Measurements from ENCODE around the gene ANAPC1.
"Not testable (repeated sequence)": the region's sequence is repeated elsewhere in the genome, so short reads cannot be mapped to it uniquely, and the experiment has no call there.

The ANAPC1 gene

DNA sequence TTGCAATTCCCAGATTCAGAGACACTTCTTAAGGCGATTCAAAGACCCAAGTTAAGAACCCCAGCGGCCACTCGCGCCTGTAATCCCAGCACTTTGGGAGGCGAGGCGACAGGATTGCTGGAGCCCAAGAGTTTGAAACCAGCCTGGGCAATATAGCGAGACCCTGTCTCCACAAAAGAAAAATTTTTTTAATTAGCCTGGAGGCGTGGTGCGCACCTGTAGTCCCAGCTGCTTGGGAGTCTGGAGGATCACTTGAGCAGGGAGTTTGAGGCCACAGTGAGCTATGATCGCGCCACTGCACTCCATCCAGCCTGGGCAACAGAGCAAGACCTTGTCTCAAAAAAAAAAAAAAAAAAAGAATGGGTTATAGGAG is 585 bp upstream of the ANAPC1 start:
- Histone ChIP-seq H3K14ac (ENCODE audit: low read length) (peak overlapping the region; percentile 100), H3K23ac (ENCODE audit: low read depth, low read length, poor library complexity) (peak overlapping the region; percentile 96), H3K4me1 (ENCODE audit: control insufficient read depth in 2 of 2, insufficient read depth in 1 of 2, low read depth in 1 of 2, low read length in 2 of 2) (no peaks in the 10 kb centered on the region), H3K27ac (replicated peaks; ENCODE audit: low read length) (peak overlapping the region; percentile 65), H3K9ac (ENCODE audit: low read depth, low read length, poor library complexity) (peak overlapping the region; percentile 86), H3K79me1 (ENCODE audit: low read depth, low read length) (peaks cover 3% of the 10 kb centered on the region), H3K36me3 (replicated peaks in 1 of 2; ENCODE audit: control insufficient read depth in 2 of 2, insufficient read depth in 2 of 2, low read length in 2 of 2) (peaks cover 0 to 20% of the 10 kb centered on the region in 2 donors), H4K91ac (ENCODE audit: low read depth, low read length, poor library complexity) (no peak overlapping the region), H2AK5ac (ENCODE audit: low read depth, low read length) (no peak overlapping the region), H3K4ac (ENCODE audit: low read length) (no peak overlapping the region), H2BK120ac (ENCODE audit: low read depth, low read length) (no peak overlapping the region), H2BK12ac (ENCODE audit: low read length) (no peak overlapping the region), H3K27me3 (ENCODE audit: control insufficient read depth in 3 of 3, insufficient read depth in 3 of 3, low read depth in 1 of 3, low read length in 3 of 3) (no peaks in the 10 kb centered on the region), H3K4me3 (ENCODE audit: low read length in 2 of 2) (peak overlapping the region; percentile 69 to 99), H4K8ac (ENCODE audit: low read depth, low read length) (no peak overlapping the region), H3K4me2 (ENCODE audit: insufficient read depth, low read length, poor library complexity, severe bottlenecking) (peak overlapping the region; percentile 95), H3K9me3 (replicated peaks in 1 of 2; ENCODE audit: control insufficient read depth in 2 of 2, insufficient read depth in 1 of 2, low read depth in 1 of 2, low read length in 2 of 2) (no peaks in the 10 kb centered on the region), H2BK15ac (ENCODE audit: low read length) (no peak overlapping the region), H2BK5ac (ENCODE audit: low read length) (peak overlapping the region; percentile 75), H3K18ac (ENCODE audit: low read length) (no peak overlapping the region), H2AFZ (ENCODE audit: low read length) (peak overlapping the region; percentile 87)
- DNase-seq (ENCODE audit: low spot score) = no peak
- WGBS, 2 donors (ENCODE audit: extremely low coverage in 2 of 2, insufficient read length in 2 of 2, insufficient replicate concordance in 1 of 2) = no CpG with 5 or more reads among the region's 11 CpGs

DNA sequence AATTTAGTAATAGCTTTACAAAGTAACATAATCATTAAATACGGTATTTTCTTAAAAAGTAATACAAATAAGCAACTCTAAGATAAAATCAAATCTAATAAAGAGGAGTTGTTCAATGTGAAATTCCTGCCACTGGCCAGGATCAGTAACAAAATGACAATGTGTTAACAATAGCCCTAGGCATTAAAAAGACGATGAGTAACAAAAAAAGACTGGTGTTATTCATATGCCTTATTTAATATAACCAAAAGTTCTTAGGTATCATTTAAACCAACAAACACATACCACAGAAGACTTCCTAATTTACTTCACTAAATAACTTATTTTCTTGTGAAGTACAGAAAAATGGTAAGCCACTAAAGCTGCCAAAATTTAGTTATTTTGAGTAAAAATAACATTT is 11.2 kb downstream of the ANAPC1 start:
- DNase-seq (ENCODE audit: low spot score); H3K4me3 ChIP-seq (ENCODE audit: low read length in 2 of 2); H3K23ac ChIP-seq (ENCODE audit: low read depth, low read length, poor library complexity); H2BK12ac ChIP-seq (ENCODE audit: low read length); H3K4ac ChIP-seq (ENCODE audit: low read length); H3K4me1 ChIP-seq (ENCODE audit: control insufficient read depth in 2 of 2, insufficient read depth in 1 of 2, low read depth in 1 of 2, low read length in 2 of 2); H4K91ac ChIP-seq (ENCODE audit: low read depth, low read length, poor library complexity); H2AK5ac ChIP-seq (ENCODE audit: low read depth, low read length); H3K79me1 ChIP-seq (ENCODE audit: low read depth, low read length); H2AFZ ChIP-seq (ENCODE audit: low read length); H3K9me3 ChIP-seq (replicated peaks in 1 of 2; ENCODE audit: control insufficient read depth in 2 of 2, insufficient read depth in 1 of 2, low read depth in 1 of 2, low read length in 2 of 2); H3K27ac ChIP-seq (replicated peaks; ENCODE audit: low read length); H2BK15ac ChIP-seq (ENCODE audit: low read length); H3K9ac ChIP-seq (ENCODE audit: low read depth, low read length, poor library complexity); H2BK5ac ChIP-seq (ENCODE audit: low read length); H3K4me2 ChIP-seq (ENCODE audit: insufficient read depth, low read length, poor library complexity, severe bottlenecking); H4K8ac ChIP-seq (ENCODE audit: low read depth, low read length); H2BK120ac ChIP-seq (ENCODE audit: low read depth, low read length); H3K27me3 ChIP-seq (ENCODE audit: control insufficient read depth in 3 of 3, insufficient read depth in 3 of 3, low read depth in 1 of 3, low read length in 3 of 3); H3K18ac ChIP-seq (ENCODE audit: low read length); H3K14ac ChIP-seq (ENCODE audit: low read length): not testable (repeated sequence)
- WGBS, 2 donors (ENCODE audit: extremely low coverage in 2 of 2, insufficient read length in 2 of 2, insufficient replicate concordance in 1 of 2) = no CpG with 5 or more reads among the region's 2 CpGs
- H3K36me3 ChIP-seq (replicated peaks in 1 of 2; ENCODE audit: control insufficient read depth in 2 of 2, insufficient read depth in 2 of 2, low read length in 2 of 2) = peaks cover 2 to 68% of the 10 kb centered on the region in 2 donors

GRCh38 chr2:111865124-111865523 is 18.9 kb downstream of the ANAPC1 start:
- H3K9me3 ChIP-seq (replicated peaks in 1 of 2; ENCODE audit: control insufficient read depth in 2 of 2, insufficient read depth in 1 of 2, low read depth in 1 of 2, low read length in 2 of 2); H2AK5ac ChIP-seq (ENCODE audit: low read depth, low read length); H2BK5ac ChIP-seq (ENCODE audit: low read length); H3K9ac ChIP-seq (ENCODE audit: low read depth, low read length, poor library complexity); H3K18ac ChIP-seq (ENCODE audit: low read length); H4K91ac ChIP-seq (ENCODE audit: low read depth, low read length, poor library complexity); H3K14ac ChIP-seq (ENCODE audit: low read length); H4K8ac ChIP-seq (ENCODE audit: low read depth, low read length); H3K4me2 ChIP-seq (ENCODE audit: insufficient read depth, low read length, poor library complexity, severe bottlenecking); H3K23ac ChIP-seq (ENCODE audit: low read depth, low read length, poor library complexity); H3K4me1 ChIP-seq (ENCODE audit: control insufficient read depth in 2 of 2, insufficient read depth in 1 of 2, low read depth in 1 of 2, low read length in 2 of 2); H3K4ac ChIP-seq (ENCODE audit: low read length); H2BK15ac ChIP-seq (ENCODE audit: low read length); H3K4me3 ChIP-seq (ENCODE audit: low read length in 2 of 2); H2BK12ac ChIP-seq (ENCODE audit: low read length); H3K27ac ChIP-seq (replicated peaks; ENCODE audit: low read length); H3K27me3 ChIP-seq (ENCODE audit: control insufficient read depth in 3 of 3, insufficient read depth in 3 of 3, low read depth in 1 of 3, low read length in 3 of 3); DNase-seq (ENCODE audit: low spot score); H3K79me1 ChIP-seq (ENCODE audit: low read depth, low read length); H2BK120ac ChIP-seq (ENCODE audit: low read depth, low read length); H2AFZ ChIP-seq (ENCODE audit: low read length): not testable (repeated sequence)
- peaks cover 1 to 43% of the 10 kb centered on the region in 2 donors for H3K36me3 ChIP-seq (replicated peaks in 1 of 2; ENCODE audit: control insufficient read depth in 2 of 2, insufficient read depth in 2 of 2, low read length in 2 of 2)
- no CpG with 5 or more reads among the region's 3 CpGs for WGBS, 2 donors (ENCODE audit: extremely low coverage in 2 of 2, insufficient read length in 2 of 2, insufficient replicate concordance in 1 of 2)

GRCh38 chr2:111860005-111860404 is 24.0 kb downstream of the ANAPC1 start:
- DNase-seq (ENCODE audit: low spot score); H2AFZ ChIP-seq (ENCODE audit: low read length); H3K23ac ChIP-seq (ENCODE audit: low read depth, low read length, poor library complexity); H3K4ac ChIP-seq (ENCODE audit: low read length); H3K9me3 ChIP-seq (replicated peaks in 1 of 2; ENCODE audit: control insufficient read depth in 2 of 2, insufficient read depth in 1 of 2, low read depth in 1 of 2, low read length in 2 of 2); H3K27me3 ChIP-seq (ENCODE audit: control insufficient read depth in 3 of 3, insufficient read depth in 3 of 3, low read depth in 1 of 3, low read length in 3 of 3); H3K14ac ChIP-seq (ENCODE audit: low read length); H4K91ac ChIP-seq (ENCODE audit: low read depth, low read length, poor library complexity); H2BK15ac ChIP-seq (ENCODE audit: low read length); H3K4me2 ChIP-seq (ENCODE audit: insufficient read depth, low read length, poor library complexity, severe bottlenecking); H2BK120ac ChIP-seq (ENCODE audit: low read depth, low read length); H4K8ac ChIP-seq (ENCODE audit: low read depth, low read length); H3K79me1 ChIP-seq (ENCODE audit: low read depth, low read length); H3K18ac ChIP-seq (ENCODE audit: low read length); H2BK12ac ChIP-seq (ENCODE audit: low read length); H2BK5ac ChIP-seq (ENCODE audit: low read length); H3K9ac ChIP-seq (ENCODE audit: low read depth, low read length, poor library complexity); H3K4me1 ChIP-seq (ENCODE audit: control insufficient read depth in 2 of 2, insufficient read depth in 1 of 2, low read depth in 1 of 2, low read length in 2 of 2); H2AK5ac ChIP-seq (ENCODE audit: low read depth, low read length); H3K27ac ChIP-seq (replicated peaks; ENCODE audit: low read length); H3K4me3 ChIP-seq (ENCODE audit: low read length in 2 of 2): not testable (repeated sequence)
- H3K36me3 ChIP-seq (replicated peaks in 1 of 2; ENCODE audit: control insufficient read depth in 2 of 2, insufficient read depth in 2 of 2, low read length in 2 of 2) = peaks cover 0 to 52% of the 10 kb centered on the region in 2 donors
- no CpG with 5 or more reads among the region's 3 CpGs for WGBS, 2 donors (ENCODE audit: extremely low coverage in 2 of 2, insufficient read length in 2 of 2, insufficient replicate concordance in 1 of 2)

Measured in neuronal stem cell (in vitro differentiated cells).